Measurements from ENCODE around the gene NAA35.

NAA35 gene

GRCh38 chr9:86069206-86069869 is 128.4 kb downstream of the NAA35 start:
- DNase-seq: peak; percentile 10
